Measurements from ENCODE around the gene TOM1L2. TPM values are rescaled to one million over a fixed set of nuclear protein-coding genes. Genes with fewer than 3 reads are reported as not detected.

Gene TOM1L2
- total RNA-seq, 1 experiment from 2014 or later = 24.1 TPM

DNA sequence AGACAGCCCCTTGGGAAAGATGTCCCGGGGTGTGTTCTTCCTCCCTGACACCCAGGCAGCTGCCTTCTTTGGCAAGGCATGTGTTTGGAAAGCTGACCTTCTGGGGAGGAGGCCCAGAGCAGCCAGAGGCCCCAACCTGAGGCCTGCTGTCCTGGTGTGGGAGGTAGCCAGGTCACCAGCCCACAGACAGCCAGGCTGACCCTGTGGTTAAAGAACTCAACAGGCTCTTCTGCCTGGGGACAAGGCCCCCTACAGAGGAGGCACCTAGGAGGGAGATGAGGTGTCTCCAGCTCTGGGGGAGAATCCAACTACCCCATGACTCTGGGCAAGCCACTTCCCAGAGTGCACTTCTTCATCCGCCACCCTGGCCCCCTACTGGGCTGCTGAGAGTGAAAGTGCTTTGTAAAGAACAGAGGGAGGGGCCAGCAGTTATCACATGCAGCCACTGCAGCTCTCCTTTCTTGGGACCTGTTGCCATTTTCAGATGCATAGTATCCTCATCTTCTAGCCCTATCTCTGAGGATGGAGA lies 122.3 kb downstream of the TOM1L2 start (continued):
- TF ChIP-seq, protein P1, sequence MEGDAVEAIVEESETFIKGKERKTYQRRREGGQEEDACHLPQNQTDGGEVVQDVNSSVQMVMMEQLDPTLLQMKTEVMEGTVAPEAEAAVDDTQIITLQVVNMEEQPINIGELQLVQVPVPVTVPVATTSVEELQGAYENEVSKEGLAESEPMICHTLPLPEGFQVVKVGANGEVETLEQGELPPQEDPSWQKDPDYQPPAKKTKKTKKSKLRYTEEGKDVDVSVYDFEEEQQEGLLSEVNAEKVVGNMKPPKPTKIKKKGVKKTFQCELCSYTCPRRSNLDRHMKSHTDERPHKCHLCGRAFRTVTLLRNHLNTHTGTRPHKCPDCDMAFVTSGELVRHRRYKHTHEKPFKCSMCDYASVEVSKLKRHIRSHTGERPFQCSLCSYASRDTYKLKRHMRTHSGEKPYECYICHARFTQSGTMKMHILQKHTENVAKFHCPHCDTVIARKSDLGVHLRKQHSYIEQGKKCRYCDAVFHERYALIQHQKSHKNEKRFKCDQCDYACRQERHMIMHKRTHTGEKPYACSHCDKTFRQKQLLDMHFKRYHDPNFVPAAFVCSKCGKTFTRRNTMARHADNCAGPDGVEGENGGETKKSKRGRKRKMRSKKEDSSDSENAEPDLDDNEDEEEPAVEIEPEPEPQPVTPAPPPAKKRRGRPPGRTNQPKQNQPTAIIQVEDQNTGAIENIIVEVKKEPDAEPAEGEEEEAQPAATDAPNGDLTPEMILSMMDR (IDR thresholded peaks at IDR 0.05 in 2 of 3, conservative IDR thresholded peaks at IDR 0.05 in 1 of 3; ENCODE audit: borderline replicate concordance in 1 of 3, insufficient read depth in 1 of 3, low read depth in 2 of 3, low read length in 2 of 3) = peak in 2 of 3 experiments; percentile 25 to 37; a peak in 2 of 6 replicates
- TF ChIP-seq SP1 (IDR thresholded peaks at IDR 0.05; ENCODE audit: low read depth) = no peak
- TF ChIP-seq, protein P2, sequence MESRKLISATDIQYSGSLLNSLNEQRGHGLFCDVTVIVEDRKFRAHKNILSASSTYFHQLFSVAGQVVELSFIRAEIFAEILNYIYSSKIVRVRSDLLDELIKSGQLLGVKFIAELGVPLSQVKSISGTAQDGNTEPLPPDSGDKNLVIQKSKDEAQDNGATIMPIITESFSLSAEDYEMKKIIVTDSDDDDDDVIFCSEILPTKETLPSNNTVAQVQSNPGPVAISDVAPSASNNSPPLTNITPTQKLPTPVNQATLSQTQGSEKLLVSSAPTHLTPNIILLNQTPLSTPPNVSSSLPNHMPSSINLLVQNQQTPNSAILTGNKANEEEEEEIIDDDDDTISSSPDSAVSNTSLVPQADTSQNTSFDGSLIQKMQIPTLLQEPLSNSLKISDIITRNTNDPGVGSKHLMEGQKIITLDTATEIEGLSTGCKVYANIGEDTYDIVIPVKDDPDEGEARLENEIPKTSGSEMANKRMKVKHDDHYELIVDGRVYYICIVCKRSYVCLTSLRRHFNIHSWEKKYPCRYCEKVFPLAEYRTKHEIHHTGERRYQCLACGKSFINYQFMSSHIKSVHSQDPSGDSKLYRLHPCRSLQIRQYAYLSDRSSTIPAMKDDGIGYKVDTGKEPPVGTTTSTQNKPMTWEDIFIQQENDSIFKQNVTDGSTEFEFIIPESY (IDR thresholded peaks at IDR 0.05; ENCODE audit: extremely low read depth, insufficient replicate concordance, low read length) = no peak
- TF ChIP-seq CBX3 (IDR thresholded peaks at IDR 0.05; ENCODE audit: low read depth) = no peak
- peak; percentile 40; the same call in 1 of the 2 replicates for TF ChIP-seq ZFX (IDR thresholded peaks at IDR 0.05)
- no peak for TF ChIP-seq EZH2 (IDR thresholded peaks at IDR 0.05)
- no peak for TF ChIP-seq SIN3A (IDR thresholded peaks at IDR 0.05; ENCODE audit: low read depth)
- no peak for TF ChIP-seq EZH2phosphoT487 (IDR thresholded peaks at IDR 0.05; ENCODE audit: borderline replicate concordance)

DNA sequence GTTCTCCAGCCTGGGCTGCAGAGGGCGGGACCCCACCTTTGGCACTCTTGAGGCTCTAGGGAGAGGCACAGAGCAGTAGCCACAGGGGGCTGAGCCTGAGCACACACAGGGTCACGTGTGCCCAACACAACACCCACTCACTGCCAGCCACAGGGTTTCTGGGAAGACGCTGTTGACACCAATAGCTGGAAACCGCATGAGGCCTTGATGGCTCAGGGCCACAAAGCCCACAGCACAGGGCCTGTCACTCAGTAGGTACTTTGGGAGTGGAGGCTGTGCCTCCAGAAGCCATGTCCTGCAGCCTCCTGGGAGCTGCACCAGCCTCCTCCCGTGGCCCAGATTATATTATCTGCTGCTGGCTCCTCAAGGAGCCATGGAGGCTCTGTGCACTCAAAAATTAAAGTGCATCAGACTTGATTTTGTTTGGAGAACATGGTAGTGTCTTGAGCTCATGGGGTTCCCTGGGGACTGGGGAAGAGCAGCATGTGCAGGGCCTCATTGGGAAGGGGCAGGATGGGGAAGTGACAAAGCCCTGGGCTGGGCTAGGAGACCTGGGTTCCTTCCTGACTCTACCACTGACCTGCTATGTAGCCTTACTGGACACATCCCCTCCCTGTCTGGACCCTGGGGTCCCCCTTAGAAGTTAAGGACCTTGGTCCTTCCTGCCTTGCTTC lies 122.9 kb downstream of the TOM1L2 start:
- Histone ChIP-seq H3K27me3 (ENCODE audit: insufficient read depth, low read length) (no peaks in the 10 kb centered on the region), H3K4me3 (replicated peaks in 1 of 2; ENCODE audit: low read depth in 1 of 2, low read length in 2 of 2) (no peak overlapping the region), H3K9me2 (ENCODE audit: insufficient read depth) (no peaks in the 10 kb centered on the region), H3K27ac (ENCODE audit: low read depth, low read length) (peak overlapping the region; percentile 80), H3K9me3 (ENCODE audit: control insufficient read depth in 1 of 2, insufficient read depth in 1 of 2, low read depth in 1 of 2, low read length in 2 of 2) (no peaks in the 10 kb centered on the region), H3K9ac (ENCODE audit: low read length) (peak overlapping the region; percentile 51), H3K36me3 (ENCODE audit: control insufficient read depth in 1 of 2, insufficient read depth in 2 of 2, low read length in 2 of 2) (no peaks in the 10 kb centered on the region), H4K20me1 (ENCODE audit: insufficient read depth) (no peaks in the 10 kb centered on the region), H3K4me1 (ENCODE audit: control insufficient read depth in 1 of 2, insufficient read depth in 2 of 2, low read length in 2 of 2) (peaks cover 33 to 47% of the 10 kb centered on the region in 2 experiments), H3K4me2 (ENCODE audit: low read length) (peak overlapping the region; percentile 58), H2AFZ (ENCODE audit: low read depth, low read length, poor library complexity, severe bottlenecking) (no peak overlapping the region), H3K79me2 (ENCODE audit: insufficient read depth, low read length) (no peaks in the 10 kb centered on the region)
- BruUV-seq (replicated peaks) = no TSS peak
- RAD21 ChIA-PET (ENCODE audit: low non-redundant PET in 1 of 2, low total read pairs in 2 of 2, uncharacterized antibody in 2 of 2, unreplicated experiment in 2 of 2) = interaction anchor here (0.6 to 1.0 kb wide), 2 partner anchors 9 to 185 kb away, joined by 3 read pairs; no protein-coding TSS in a partner anchor
- ATAC-seq = peak; percentile 78
- TF ChIP-seq EGR1 (IDR thresholded peaks at IDR 0.05; ENCODE audit: low read depth) (peak; percentile 89), EZH2 (IDR thresholded peaks at IDR 0.05) (no peak), ZFX (IDR thresholded peaks at IDR 0.05) (0 out of 2 replicates have a peak, but pooled peaks have one; percentile 6), POLR2AphosphoS5 (IDR thresholded peaks at IDR 0.05; ENCODE audit: low read depth, low read length) (peak; percentile 25; the same call in 1 of the 2 replicates), SIN3A (IDR thresholded peaks at IDR 0.05; ENCODE audit: low read depth) (no peak)
- TF ChIP-seq, protein P3, sequence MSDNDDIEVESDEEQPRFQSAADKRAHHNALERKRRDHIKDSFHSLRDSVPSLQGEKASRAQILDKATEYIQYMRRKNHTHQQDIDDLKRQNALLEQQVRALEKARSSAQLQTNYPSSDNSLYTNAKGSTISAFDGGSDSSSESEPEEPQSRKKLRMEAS (IDR thresholded peaks at IDR 0.05) = peak; percentile 77
- CTCF ChIA-PET = interaction anchor here (0.7 to 1.0 kb wide), 4 partner anchors 10 to 75 kb away, joined by 3 to 4 read pairs (median 3); no protein-coding TSS in a partner anchor
- intact Hi-C loops (cut with micrococcal nuclease) = no loop called here
- POLR2A ChIA-PET = interaction anchor here (1.7 to 3.3 kb wide), 3 partner anchors 8 to 13 kb away, joined by 11 to 17 read pairs (median 12); partner anchors contain the start of gene SREBF1
- DNase-seq (ENCODE audit: low read depth, low spot score) = no peak
